ENCODE results near the gene RAC3. TPM values are rescaled to one million over a fixed set of nuclear protein-coding genes. Genes with fewer than 3 reads are reported as not detected.

The RAC3 gene
- total and polyA plus RNA-seq, 8 donors, result 0.97 to 12.6 (median 2.5) TPM

DNA sequence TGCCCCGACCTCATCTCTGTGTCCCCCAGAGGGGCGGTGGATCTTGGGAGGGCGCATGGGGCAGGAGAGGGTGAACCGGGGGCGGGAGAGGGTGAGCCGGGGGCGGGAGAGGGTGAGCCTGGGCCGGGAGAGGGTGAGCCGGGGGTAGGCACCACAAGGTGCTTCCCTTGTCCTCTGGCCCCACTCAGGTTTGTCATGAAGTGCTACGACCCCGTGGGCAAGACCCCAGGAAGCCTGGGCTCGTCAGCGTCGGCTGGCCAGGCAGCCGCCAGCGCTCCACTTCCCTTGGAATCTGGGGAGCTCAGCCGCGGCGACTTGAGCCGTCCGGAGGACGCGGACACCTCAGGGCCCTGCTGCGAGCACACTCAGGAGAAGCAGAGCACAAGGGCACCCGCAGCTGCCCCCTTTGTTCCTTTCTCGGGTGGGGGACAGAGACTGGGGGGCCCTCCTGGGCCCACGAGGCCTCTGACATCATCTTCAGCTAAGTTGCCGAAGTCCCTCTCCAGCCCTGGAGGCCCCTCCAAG is 35.2 kb upstream of the RAC3 start:
- Histone ChIP-seq H3K4me1 (peaks cover 8 to 13% (median 13%) of the 10 kb centered on the region in 3 donors), H3K27me3 (no peaks in the 10 kb centered on the region), H3K27ac (no peak overlapping the region), H3K36me3 (no peaks in the 10 kb centered on the region), H3K4me3 (no peak overlapping the region), H3K9me3 (no peaks in the 10 kb centered on the region)
- no peak for FAIRE-seq
- WGBS, 2 donors, result 90% methylated on average over 26 to 28 of the region's 28 CpGs
- no peak for ATAC-seq
- peak in 1 of 6 donors; percentile 19 for DNase-seq
- TF ChIP-seq, protein P1, sequence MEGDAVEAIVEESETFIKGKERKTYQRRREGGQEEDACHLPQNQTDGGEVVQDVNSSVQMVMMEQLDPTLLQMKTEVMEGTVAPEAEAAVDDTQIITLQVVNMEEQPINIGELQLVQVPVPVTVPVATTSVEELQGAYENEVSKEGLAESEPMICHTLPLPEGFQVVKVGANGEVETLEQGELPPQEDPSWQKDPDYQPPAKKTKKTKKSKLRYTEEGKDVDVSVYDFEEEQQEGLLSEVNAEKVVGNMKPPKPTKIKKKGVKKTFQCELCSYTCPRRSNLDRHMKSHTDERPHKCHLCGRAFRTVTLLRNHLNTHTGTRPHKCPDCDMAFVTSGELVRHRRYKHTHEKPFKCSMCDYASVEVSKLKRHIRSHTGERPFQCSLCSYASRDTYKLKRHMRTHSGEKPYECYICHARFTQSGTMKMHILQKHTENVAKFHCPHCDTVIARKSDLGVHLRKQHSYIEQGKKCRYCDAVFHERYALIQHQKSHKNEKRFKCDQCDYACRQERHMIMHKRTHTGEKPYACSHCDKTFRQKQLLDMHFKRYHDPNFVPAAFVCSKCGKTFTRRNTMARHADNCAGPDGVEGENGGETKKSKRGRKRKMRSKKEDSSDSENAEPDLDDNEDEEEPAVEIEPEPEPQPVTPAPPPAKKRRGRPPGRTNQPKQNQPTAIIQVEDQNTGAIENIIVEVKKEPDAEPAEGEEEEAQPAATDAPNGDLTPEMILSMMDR (IDR thresholded peaks at IDR 0.05), result no peak
- intact Hi-C loops (cut with DNase I), result no loop called here

DNA sequence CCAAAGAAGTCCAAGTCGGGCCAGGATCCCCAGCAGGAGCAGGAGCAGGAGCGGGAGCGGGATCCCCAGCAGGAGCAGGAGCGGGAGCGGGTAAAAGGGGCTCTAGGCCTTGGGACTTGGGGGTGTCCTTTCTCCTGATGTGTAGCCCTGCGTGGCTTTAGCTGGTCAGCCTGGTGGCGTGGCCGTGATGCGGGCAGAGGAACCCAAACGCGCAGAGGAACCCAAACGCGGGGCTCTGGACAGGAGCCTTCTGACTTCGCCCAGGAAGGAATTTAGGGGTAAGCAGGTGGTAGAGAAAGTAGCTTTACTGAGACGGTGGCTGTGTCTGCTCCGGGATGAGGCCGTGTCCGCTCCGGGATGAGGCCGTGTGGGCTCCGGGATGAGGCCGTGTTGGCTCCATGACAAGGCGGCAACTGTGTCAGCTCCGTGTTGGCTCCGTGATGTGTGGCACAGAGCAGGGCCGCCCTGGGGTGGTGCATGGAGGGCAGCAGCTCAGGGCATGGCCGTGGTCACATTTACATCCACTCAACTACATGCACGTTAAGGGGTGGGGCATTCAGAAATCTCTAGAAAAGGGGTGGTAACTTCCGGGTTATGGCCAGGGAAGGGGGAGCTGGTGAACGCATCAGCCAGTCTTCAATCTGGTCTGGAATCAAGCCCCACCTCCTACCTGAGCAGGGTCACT is 34.6 kb upstream of the RAC3 start:
- Histone ChIP-seq H3K9me3 (no peaks in the 10 kb centered on the region), H3K36me3 (no peaks in the 10 kb centered on the region), H3K27ac (no peak overlapping the region), H3K4me3 (no peak overlapping the region), H3K4me1 (peaks cover 6 to 10% (median 8%) of the 10 kb centered on the region in 3 donors), H3K27me3 (no peaks in the 10 kb centered on the region)
- DNase-seq, result peak in 1 of 6 donors; percentile 24
- no peak for FAIRE-seq
- WGBS, 2 donors, result 94 to 95% methylated on average over 30 of the region's 30 CpGs
- ATAC-seq, result no peak
- intact Hi-C loops (cut with DNase I), result no loop called here
- TF ChIP-seq, protein P1 (IDR thresholded peaks at IDR 0.05), result no peak

DNA sequence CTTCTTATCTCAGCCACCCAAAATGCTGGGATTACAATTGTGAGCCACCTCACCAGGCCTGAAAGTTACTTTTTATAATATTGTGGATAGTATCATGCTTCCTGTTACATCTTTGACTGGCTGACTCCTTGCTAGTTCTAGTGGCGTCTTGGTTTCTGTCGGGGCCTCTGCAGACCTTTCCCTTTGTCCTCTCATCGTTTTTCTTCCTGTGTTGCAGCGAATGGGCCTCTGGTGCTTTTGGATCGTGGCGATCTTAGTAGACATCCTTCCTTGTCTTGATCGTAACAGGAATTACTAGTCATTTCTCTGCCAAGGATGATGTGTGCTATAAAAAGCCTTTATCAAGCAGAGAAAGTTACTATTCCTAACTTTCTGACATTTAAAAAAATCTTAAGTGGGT is 33.3 kb upstream of the RAC3 start:
- TF ChIP-seq, protein P1 (IDR thresholded peaks at IDR 0.05), result no peak

DNA sequence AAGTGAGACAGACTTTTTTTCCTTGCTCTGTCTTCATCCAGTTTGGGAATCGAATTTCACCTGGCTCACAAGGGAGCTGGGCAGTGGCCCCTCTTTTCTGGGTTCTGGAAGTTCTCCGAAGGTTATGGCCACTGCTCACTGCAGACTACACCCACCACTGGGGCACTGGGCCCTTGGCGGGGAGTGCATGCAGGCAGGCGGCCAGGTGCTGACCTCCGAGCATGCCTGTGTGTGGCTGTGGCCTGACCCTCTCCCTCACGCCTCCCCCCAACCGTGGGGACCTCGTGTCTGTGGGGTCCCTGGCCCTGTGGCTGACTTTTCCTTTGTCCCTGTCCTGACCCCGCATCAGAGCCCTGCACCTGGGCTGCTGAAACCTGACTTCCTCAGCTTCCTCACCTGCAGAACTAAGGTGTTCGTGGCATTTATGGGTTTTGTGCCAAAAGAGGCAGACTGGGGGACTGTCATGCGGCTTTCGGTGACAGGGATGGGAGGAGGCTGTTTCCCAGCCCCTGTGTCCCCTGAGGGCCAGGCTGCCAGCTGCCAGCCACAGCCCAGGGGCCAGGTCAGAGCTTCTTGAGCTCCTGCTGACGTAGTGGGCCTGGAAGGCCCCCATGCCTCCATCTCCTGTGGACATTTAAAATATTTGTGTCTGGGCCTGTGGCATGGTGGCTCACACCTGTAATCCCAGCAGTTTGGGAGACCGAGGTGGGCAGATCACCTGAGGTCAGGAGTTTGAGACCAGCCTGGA is 32.6 kb upstream of the RAC3 start:
- DNase-seq (no peak), ATAC-seq (no peak), FAIRE-seq (no peak)
- Histone ChIP-seq H3K27ac (no peak overlapping the region), H3K4me1 (no peaks in the 10 kb centered on the region), H3K27me3 (no peaks in the 10 kb centered on the region), H3K9me3 (no peaks in the 10 kb centered on the region), H3K4me3 (no peak overlapping the region), H3K36me3 (no peaks in the 10 kb centered on the region)
- intact Hi-C loops (cut with DNase I), result no loop called here
- 89 to 94% methylated on average over 14 of the region's 14 CpGs for WGBS, 2 donors
- TF ChIP-seq, protein P1 (IDR thresholded peaks at IDR 0.05), result no peak

More for the DNA sequence above, 33.3 kb upstream of the RAC3 start:
- ATAC-seq (no peak), FAIRE-seq (no peak), DNase-seq (no peak)
- intact Hi-C loops (cut with DNase I), result no loop called here
- no peaks in the 10 kb centered on the region for H3K27me3 ChIP-seq
- 92 to 95% methylated on average over 7 of the region's 7 CpGs for WGBS, 2 donors
- H3K9me3 ChIP-seq, result no peaks in the 10 kb centered on the region
- no peak overlapping the region for H3K4me3 ChIP-seq
- H3K27ac ChIP-seq, result no peak overlapping the region
- no peaks in the 10 kb centered on the region for H3K36me3 ChIP-seq
- H3K4me1 ChIP-seq, result no peaks in the 10 kb centered on the region

All from pancreas (tissue), 10 donors.